Measurements from ENCODE around the gene UBR2.
A peak's percentile ranks its signal among the peaks of the same experiment; 100 is the strongest.

Gene UBR2

GRCh38 chr6:42563697-42564505, at the start of gene UBR2:
Gene UBR2, plus strand, starts transcription at chr6:42564029. Its CDS starts 291 bp downstream, at chr6:42564320.
- DNase-seq (ENCODE audit: low read depth) = peak; percentile 94

- no peak for DNase-seq (ENCODE audit: low read depth)
Observed at GRCh38 chr6:42514745-42515144, 49.1 kb upstream of the UBR2 start.

DNA sequence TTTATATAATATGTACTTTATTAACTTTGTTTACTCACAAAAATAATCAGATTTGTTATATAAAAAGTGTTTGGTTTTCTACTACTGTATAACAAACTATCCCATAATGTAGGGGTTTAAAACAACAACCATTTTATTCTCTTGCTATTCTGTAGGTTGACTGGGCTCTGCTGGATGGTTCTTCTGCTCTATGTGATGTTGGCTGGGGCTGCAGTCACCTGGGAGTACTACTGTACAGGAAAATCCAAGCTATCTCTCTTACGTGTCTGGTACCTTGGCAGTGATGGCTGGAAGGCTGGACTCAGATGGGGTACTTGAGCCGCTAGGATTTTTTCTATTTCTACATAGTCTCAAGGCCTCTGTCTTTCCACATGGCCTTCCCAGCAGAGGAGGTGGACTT, 44.0 kb upstream of the UBR2 start:
- no peak for DNase-seq (ENCODE audit: low read depth)

GRCh38 chr6:42520786-42521607, 42.8 kb upstream of the UBR2 start:
- peak; percentile 10 for DNase-seq (ENCODE audit: low read depth)

GRCh38 chr6:42522036-42522435, 41.8 kb upstream of the UBR2 start:
- DNase-seq (ENCODE audit: low read depth) = no peak

- no peak for DNase-seq (ENCODE audit: low read depth)
Observed at GRCh38 chr6:42522942-42523814, 40.7 kb upstream of the UBR2 start.

GRCh38 chr6:42525206-42525605, 38.6 kb upstream of the UBR2 start:
- no peak for DNase-seq (ENCODE audit: low read depth)

DNA sequence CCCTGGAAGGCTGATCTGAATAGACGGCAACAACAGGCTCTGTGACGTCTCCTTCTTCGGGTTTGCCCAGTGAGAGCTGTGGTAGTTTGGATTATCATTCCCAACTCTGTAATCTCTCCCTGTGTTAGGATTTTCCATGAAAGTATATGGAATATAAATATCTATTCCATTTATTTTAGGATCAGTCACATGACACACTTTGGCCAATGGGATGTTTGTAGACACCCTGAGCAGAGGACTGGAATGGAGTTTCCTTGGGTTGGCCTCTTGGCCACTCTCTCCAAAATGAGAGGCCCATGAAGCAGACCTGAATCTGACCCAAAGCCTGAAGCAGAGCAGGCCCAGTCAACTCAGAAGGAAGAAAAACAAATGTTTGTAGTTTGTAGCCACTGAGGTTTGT, 37.2 kb upstream of the UBR2 start:
- no peak for DNase-seq (ENCODE audit: low read depth)

GRCh38 chr6:42527204-42527603, 36.6 kb upstream of the UBR2 start:
- DNase-seq (ENCODE audit: low read depth) = no peak

- no peak for DNase-seq (ENCODE audit: low read depth)
Observed at GRCh38 chr6:42530296-42530695, 33.5 kb upstream of the UBR2 start.

- no peak for DNase-seq (ENCODE audit: low read depth)
Observed at GRCh38 chr6:42530751-42531150, 33.1 kb upstream of the UBR2 start.

- DNase-seq (ENCODE audit: low read depth) = peak; percentile 34
Observed at GRCh38 chr6:42532038-42532669, 31.7 kb upstream of the UBR2 start.

DNA sequence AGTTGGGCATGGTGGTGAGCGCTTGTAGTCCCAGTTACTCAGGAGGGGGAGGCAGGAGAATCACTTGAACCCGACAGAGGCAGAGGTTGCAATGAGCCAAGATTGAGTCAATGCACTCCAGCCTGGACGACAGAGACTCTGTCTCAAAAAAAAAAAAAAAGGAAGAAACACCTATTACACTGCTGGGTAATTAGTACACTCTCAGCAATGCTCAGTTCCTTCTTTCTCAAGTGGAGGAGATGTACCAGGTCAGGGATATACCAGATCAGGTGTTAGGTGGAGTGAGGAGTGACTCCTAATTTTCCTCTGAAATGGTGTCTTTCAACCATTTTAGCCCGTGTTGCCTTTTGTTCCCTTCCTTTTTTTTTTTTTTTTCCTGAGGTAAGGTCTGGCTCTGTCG, 30.0 kb upstream of the UBR2 start:
- DNase-seq (ENCODE audit: low read depth) = no peak

- no peak for DNase-seq (ENCODE audit: low read depth)
Observed at GRCh38 chr6:42537536-42537935, 26.3 kb upstream of the UBR2 start.

GRCh38 chr6:42539135-42539534, 24.7 kb upstream of the UBR2 start:
- no peak for DNase-seq (ENCODE audit: low read depth)

GRCh38 chr6:42545226-42545773, 18.5 kb upstream of the UBR2 start:
- no peak for DNase-seq (ENCODE audit: low read depth)

DNA sequence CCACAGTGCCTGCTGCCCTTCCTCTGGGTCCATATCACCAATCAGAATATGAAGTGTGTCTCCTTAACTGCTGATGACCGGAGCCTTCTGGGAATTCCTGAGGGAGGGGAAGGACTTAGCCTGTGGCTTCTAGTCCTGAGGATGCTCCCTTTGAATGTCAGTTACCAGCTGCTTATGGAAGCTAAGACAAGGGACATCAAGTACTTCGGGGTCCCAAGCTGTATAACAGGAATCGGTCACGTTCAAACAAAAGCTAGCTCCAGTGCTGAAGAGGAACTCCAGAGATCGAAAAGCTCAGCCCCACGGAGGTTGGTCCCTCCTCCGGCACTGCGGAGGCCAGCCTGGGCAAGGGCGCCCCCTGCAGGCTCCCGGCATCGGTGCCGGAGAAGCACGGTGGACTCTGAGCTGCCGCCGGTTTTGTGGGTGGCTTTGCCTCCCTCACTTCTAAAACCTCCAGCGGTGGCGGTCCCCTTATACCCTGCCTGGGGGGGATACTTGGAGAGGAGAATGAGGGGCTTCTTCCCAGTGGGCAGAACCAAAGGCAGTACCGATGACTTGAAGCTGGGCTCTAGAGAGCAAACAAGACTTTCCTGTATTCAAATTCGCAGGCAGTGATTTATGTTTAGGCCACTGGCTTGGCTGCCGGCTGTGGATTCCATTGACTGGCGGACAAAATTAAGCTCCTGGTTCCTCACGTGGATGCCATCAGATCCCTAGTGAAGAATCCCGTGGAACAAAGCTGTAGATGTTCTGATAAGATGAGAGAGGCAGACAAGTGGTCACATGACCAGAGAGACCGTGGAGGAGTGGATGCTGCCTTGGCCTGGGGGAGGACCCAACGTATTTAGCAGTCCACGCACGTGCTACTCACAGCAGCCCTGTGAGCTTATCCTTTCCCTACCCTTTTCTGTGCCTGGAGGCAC, 16.2 kb upstream of the UBR2 start:
- DNase-seq (ENCODE audit: low read depth) = peak; percentile 24

- DNase-seq (ENCODE audit: low read depth) = no peak
Observed at GRCh38 chr6:42550277-42550676, 13.6 kb upstream of the UBR2 start.

DNA sequence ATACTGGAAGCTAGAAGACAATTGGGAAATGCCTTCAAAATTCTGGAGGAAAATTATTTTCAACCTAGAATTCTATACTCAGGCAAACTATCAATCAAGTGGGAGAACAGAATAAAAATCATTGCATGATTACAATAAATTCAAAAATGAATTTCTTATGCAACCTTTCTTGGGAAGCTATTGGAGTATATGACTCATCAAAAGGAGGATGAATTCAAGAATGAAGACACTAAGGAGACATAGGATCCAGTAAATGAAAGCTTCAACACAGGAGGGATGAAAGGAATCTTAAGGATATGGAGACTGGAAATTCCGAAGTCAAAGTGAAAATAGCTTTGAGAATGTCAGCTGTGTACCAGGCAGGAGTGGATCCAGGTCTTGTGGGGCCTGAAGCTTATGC, 12.6 kb upstream of the UBR2 start:
- DNase-seq (ENCODE audit: low read depth) = no peak

DNA sequence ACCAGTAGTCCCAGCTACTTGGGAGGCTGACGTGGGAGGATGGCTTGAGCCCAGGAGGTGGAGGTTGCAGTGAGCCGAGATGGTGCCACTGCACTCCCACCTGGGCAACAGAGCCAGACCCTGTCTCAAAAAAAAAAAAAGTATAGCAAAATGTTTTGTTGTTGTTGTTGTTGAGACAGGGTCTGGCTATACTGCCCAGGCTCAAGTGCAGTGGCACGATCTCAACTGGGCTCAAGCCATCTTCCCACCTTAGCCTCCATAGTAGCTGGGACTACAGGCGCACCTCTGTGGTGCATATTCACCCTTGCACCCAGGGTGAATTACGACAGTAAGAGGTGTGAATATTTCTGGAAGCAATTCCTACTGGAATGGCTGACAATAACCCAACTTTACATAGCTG, 11.4 kb upstream of the UBR2 start:
- no peak for DNase-seq (ENCODE audit: low read depth)

Measured in non-pigmented ciliary epithelial cell (primary cell).